ENCODE data around the gene CHI3L2. TPM values are rescaled to one million over a fixed set of nuclear protein-coding genes. Genes with fewer than 3 reads are reported as not detected.

The CHI3L2 gene
- total and polyA plus RNA-seq, 2 of the 4 experiments (the other 2 are of a cell fraction): 0.18 to 0.19 TPM

GRCh38 chr1:111209622-111210021, 17.9 kb upstream of the CHI3L2 start:
- Histone ChIP-seq H3K36me3 (ENCODE audit: control insufficient read depth, insufficient read depth, low read length) (no peaks in the 10 kb centered on the region), H3K4me1 (ENCODE audit: control insufficient read depth, insufficient read depth, low read length) (peaks cover 8% of the 10 kb centered on the region), H4K5ac (ENCODE audit: low read depth, low read length) (no peak overlapping the region), H3K27ac (ENCODE audit: insufficient read depth, low read length) (no peak overlapping the region), H3K14ac (replicated peaks; ENCODE audit: low read depth, low read length) (no peak overlapping the region), H3K4ac (ENCODE audit: low read depth, low read length) (no peak overlapping the region), H3K27me3 (ENCODE audit: control insufficient read depth, insufficient read depth, low read length) (peaks cover 14% of the 10 kb centered on the region), H3K79me1 (ENCODE audit: low read depth in 1 of 2, low read length in 2 of 2) (no peaks in the 10 kb centered on the region), H2BK20ac (ENCODE audit: low read depth, low read length) (no peak overlapping the region), H2AK5ac (ENCODE audit: low read depth, low read length) (no peak overlapping the region), H4K8ac (ENCODE audit: low read depth in 2 of 2, low read length in 2 of 2) (no peak overlapping the region), H2AK9ac (replicated peaks; ENCODE audit: low read depth, low read length, poor library complexity) (no peak overlapping the region), H3K18ac (ENCODE audit: low read depth, low read length) (no peak overlapping the region), H2BK5ac (ENCODE audit: low read depth, low read length, poor library complexity, severe bottlenecking) (no peak overlapping the region), H2BK15ac (ENCODE audit: low read depth, low read length) (no peak overlapping the region), H3K9me1 (ENCODE audit: insufficient read depth, low read length) (peaks cover 1% of the 10 kb centered on the region; the same call in 1 of the 2 replicates), H3K9ac (ENCODE audit: low read depth, low read length) (no peak overlapping the region), H3K23ac (ENCODE audit: low read depth, low read length) (no peak overlapping the region), H3K4me3 (ENCODE audit: insufficient read depth, low read depth, low read length) (no peak overlapping the region), H3K4me2 (ENCODE audit: low read depth, low read length) (no peak overlapping the region), H4K91ac (ENCODE audit: insufficient read depth, low read depth, low read length) (no peak overlapping the region), H4K20me1 (ENCODE audit: insufficient read depth, low read length) (no peaks in the 10 kb centered on the region), H2AFZ (replicated peaks; ENCODE audit: low read length, poor library complexity) (no peak overlapping the region), H2BK120ac (ENCODE audit: low read depth, low read length) (no peak overlapping the region), H3K9me3 (ENCODE audit: control insufficient read depth, insufficient read depth, low read length) (no peaks in the 10 kb centered on the region), H3K56ac (ENCODE audit: extremely low read depth, insufficient read depth, low read length) (no peak overlapping the region)
- TF ChIP-seq CTCF (conservative IDR thresholded peaks at IDR 0.05; ENCODE audit: low read depth, low read length) (no peak), POLR2A (IDR thresholded peaks at IDR 0.05; ENCODE audit: low read depth, low read length) (no peak), BHLHE40 (IDR thresholded peaks at IDR 0.05; ENCODE audit: low read depth, low read length) (no peak), ELK1 (IDR thresholded peaks at IDR 0.05; ENCODE audit: borderline replicate concordance, low read depth, low read length) (no peak), MAZ (IDR thresholded peaks at IDR 0.05; ENCODE audit: borderline replicate concordance, low read depth, low read length) (no peak), MXI1 (IDR thresholded peaks at IDR 0.05; ENCODE audit: borderline replicate concordance, low read depth, low read length) (no peak), RCOR1 (IDR thresholded peaks at IDR 0.05; ENCODE audit: insufficient replicate concordance, low read length) (no peak), RAD21 (IDR thresholded peaks at IDR 0.05; ENCODE audit: low read length) (no peak), CHD1 (IDR thresholded peaks at IDR 0.05; ENCODE audit: low read depth, low read length) (no peak), USF2 (IDR thresholded peaks at IDR 0.05; ENCODE audit: low read depth, low read length) (no peak), SMC3 (IDR thresholded peaks at IDR 0.05; ENCODE audit: low read depth, low read length) (no peak), RFX5 (IDR thresholded peaks at IDR 0.05; ENCODE audit: low read depth, low read length) (no peak), NFE2L2 (IDR thresholded peaks at IDR 0.05; ENCODE audit: low read depth, low read length) (no peak), CEBPB (IDR thresholded peaks at IDR 0.05; ENCODE audit: low read depth, low read length) (no peak), FOS (IDR thresholded peaks at IDR 0.05; ENCODE audit: low read depth, low read length) (no peak), MAFK (IDR thresholded peaks at IDR 0.05; ENCODE audit: low read depth, low read length) (no peak)
- in situ Hi-C loops (cut with MboI; ENCODE audit: low sequenced_read_pairs) (no loop called here), dilution Hi-C loops (cut with HindIII; ENCODE audit: low sequenced_read_pairs, unreplicated experiment) (no loop called here), intact Hi-C loops (cut with micrococcal nuclease) (no loop called here)
- WGBS, 2 experiments (ENCODE audit: extremely low coverage in 2 of 2, insufficient read length in 1 of 2): no CpG with 5 or more reads among the region's 4 CpGs
- POLR2A ChIA-PET (ENCODE audit: unreplicated experiment): interaction anchor here (0.7 kb wide), 1 partner anchor 10 kb away, joined by 5 read pairs; no protein-coding TSS in a partner anchor
- CTCF ChIA-PET: no interaction called here
- DNase-seq (no peak), ATAC-seq (ENCODE audit: low read depth) (no peak)
- BruUV-seq (replicated peaks): no TSS peak
